GM18867 (cell line): ENCODE data around the gene HBZ.
"Not testable (repeated sequence)": the region's sequence is repeated elsewhere in the genome, so short reads cannot be mapped to it uniquely, and the experiment has no call there.

ENCODE experiments used
- ATAC-seq: cut with Tn5 transposase; IDR thresholded peaks from one replicate; pipeline ENCODE4 v1.9.1; 2021; ENCODE audit warnings: mild to moderate bottlenecking, moderate library complexity; ENCODE audit not compliant: unreplicated experiment

Gene HBZ

GRCh38 chr16:152141-153128, at the start of gene HBZ:
Gene HBZ (plus strand): TSS chr16:152644. CDS start chr16:152910, 266 bp downstream.
- ATAC-seq = no peak

DNA sequence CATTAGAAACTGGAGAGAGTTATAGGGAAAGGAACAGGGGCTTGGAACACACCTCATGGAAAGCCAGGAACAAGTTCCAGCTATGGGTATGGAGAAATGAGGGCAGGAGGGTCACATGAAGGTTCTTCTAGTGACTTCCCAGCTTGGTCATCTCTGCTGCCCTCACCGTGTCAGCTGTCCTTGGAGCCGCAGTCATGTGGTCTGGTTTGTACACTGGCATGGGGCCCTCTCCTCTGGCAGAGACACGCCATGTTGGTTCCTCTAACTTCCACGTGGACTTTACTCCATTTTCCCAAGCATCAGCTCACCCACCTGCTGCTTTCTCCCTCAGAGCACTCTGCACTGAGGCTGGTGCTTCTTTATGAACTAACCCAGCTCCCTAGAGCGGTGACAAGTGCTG, 48.1 kb upstream of the HBZ start:
- ATAC-seq = no peak

DNA sequence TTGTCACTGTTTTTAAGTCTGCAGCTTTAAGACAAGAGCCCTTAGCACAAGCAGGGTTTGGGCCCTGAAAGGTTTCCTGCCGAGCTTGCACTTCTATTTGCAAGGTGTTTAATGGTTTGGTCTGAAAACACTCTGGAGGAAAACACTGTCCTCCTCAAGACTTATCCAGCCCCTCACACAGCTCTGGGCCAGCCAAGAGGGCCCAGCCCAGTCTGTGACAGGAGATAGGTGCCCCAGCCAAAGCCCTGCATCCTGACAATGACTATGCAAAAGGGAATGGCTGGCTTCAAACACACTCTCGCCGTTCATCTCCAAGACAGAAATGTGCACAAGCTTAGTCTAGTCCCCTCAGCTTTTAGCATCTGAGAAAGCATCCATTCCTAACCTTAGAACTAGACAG, 47.5 kb upstream of the HBZ start:
- ATAC-seq = no peak

DNA sequence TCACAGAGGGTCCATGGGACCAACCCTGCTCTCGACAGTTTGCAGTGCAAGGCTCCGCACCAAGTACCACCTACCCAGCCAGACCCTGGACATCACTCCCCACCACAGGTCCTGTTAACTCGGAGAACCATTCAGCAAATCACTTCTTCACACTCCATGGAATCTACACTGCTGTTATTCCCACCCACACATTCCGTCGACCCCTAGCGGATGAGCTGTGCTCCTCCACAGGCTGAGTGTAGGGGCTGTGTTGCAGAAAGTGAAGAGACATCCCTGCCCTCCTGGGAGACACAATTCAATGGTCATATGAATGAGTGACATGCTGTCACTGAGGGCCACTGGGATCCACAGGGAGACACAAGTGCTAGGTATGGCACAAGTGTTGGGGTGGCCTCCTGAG, 46.9 kb upstream of the HBZ start:
- ATAC-seq = no peak

- ATAC-seq = no peak
Measured at GRCh38 chr16:106623-107324, 45.7 kb upstream of the HBZ start.

DNA sequence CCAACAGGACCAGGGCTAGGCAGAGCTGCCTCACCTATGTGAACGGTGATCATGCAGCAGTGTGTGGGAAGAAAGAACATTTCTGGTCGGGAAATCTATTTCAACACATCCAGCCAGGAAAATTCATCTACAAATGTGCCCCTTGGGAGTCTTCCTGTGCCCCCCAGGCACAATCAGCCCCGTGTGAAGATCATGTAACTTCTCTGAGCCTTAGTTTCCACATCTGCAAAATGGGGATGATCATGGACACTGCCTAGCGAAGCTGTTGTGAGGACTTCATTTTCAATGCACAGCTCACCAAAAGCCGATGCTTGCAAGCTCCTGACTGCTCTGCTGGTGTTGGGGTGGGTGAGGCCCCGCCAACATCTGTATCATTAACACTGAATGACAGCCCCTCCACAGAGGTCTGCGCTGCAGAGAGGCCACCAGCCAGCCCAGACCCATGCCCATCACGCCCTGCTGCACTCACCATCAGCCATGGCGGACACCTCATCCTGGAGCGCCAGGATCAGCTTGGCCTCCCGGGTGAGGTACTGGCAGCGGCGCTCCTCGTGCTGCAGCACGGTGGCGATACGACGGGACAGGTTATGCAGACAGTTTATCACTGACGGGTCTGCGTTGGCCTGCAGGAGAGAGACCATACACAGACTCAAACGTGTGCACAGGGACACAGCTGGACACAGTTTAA, 40.1 kb upstream of the HBZ start:
- ATAC-seq = no peak

DNA sequence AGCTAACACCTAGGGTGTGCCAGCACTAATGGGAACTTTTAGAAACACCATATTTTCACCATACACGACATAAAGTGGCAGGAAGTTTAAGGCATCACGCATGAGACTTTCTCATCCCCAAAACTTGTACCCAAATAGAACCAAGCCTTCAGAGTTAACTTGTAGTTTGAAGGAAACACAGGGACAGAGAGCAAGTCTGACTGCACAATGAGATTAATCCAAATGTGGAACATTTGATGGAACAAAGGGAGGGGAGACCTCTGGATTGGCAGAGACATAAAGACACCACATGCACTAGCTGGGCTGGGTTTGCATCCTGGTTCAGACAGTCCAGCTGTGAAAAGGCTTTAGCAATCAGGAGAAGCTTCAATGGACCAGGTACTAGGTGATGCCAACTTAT, 38.1 kb upstream of the HBZ start:
- no peak for ATAC-seq

DNA sequence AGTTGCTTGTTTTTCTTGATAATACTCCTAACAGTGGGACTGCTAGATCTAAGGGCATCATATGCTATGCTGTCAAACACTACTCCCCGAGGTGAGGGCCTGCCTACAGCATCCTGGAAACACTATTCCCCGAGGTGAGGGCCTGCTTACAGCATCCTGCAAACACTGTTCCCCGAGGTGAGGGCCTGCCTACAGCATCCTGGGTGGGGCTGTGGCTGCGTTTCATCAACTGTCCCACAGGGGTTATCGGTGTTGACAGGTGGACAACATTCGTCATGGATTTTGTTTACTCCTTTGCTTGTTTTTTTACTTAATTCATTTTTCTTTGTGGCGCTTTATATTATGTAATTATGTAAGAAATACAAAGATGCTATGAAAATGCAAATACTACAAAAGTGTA, 36.4 kb upstream of the HBZ start:
- ATAC-seq = no peak

- no peak for ATAC-seq
Measured at GRCh38 chr16:117379-118365, 34.8 kb upstream of the HBZ start.

DNA sequence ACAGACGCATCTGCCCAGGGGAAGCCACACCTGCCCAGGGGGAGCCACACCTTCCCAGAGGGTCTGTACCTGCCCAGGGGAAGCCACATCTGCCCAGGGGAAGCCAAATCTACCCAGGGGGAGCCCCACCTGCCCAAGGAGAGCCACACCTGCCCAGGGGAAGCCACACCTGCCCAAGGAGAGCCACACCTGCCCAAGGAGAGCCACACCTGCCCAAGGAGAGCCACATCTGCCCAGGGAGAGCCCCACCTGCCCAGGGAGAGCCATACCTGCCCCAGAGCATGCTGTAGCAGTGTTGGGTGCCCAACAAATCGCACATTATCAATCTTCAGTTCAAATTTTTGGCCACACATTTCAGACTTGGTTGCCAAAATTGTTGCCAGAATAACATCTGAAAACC, 33.6 kb upstream of the HBZ start:
- no peak for ATAC-seq

- no peak for ATAC-seq
Measured at GRCh38 chr16:119295-119694, 33.1 kb upstream of the HBZ start.

DNA sequence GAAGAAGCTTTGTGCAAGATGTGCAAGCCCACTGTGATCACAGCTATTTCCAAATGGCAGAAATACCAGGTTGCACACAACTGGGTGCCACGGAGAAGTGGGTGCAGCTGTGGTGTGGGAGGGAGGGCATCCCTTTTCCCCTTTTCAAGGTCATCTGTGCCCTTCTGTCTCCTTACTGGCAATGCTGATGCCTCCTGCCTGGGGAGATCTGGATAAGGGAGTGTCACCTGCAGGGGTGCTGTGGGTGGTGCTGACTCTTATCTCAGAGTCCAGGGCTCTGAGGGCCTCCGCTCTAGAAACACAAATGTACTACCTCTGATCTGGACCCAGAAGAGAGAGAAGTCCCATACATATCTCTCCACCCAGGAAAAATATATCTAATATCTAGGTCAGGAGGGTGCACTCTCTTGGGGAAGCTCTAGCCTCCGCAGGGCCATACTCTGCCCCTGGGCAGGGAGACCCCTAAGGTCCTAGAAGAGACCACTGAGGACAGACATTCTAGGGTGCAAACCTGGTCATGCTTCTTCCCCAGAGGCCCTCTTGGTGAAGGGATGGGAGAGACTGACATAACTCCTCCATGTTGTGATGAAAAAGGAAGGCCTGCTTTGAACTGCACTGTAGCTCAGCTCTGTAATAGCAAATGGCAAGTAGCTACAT, 32.5 kb upstream of the HBZ start:
- no peak for ATAC-seq

- ATAC-seq = no peak
Measured at GRCh38 chr16:120756-121155, 31.7 kb upstream of the HBZ start.

GRCh38 chr16:122361-122760, 30.1 kb upstream of the HBZ start:
- ATAC-seq = no peak

DNA sequence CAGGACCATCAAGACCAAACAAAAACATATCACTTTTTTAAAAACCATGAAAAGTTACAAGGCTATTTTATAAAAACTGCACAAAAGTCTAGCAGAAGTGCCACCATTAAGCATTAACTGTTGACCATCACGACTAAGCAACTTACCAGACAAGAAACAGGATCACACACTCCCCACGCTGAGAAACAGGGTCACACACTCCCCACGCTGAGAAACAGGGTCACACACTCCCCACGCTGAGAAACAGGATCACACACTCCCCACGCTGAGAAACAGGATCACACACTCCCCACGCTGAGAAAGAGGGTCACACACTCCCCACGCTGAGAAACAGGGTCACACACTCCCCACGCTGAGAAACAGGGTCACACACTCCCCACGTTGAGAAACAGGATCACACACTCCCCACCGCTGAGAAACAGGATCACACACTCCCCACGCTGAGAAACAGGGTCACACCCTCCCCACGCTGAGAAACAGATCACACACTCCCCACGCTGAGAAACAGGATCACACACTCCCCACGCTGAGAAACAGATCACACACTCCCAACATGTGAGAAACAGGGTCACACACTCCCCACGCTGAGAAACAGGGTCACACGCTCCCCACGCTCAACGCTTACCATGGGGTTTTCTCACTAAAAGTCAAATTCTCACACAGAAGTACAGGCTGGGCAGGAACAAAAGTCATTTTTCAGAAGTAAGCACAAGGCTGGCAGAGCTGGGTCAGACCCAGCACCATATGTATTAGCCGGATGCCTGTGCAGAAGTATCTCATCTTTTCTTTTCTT, 28.7 kb upstream of the HBZ start:
- ATAC-seq = not testable (repeated sequence)

DNA sequence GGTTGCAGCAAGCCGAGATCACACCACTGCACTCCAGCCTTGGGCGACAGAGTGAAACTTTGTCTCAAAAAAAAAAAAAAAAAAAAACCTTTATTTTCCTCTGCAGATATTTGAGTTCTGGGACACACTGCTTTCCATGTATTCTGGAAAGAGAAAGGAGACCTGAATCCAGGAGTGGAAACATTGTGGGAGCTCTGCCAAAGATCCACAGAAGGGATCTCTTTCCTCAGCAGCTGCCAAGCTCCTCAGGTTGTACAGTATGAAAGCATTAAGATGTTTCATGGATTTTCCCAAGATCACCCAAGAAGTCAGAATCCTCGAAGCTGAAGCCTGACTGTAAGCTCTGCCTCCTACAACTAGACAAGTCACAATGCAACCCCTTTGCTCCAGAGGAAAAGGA, 27.4 kb upstream of the HBZ start:
- no peak for ATAC-seq

DNA sequence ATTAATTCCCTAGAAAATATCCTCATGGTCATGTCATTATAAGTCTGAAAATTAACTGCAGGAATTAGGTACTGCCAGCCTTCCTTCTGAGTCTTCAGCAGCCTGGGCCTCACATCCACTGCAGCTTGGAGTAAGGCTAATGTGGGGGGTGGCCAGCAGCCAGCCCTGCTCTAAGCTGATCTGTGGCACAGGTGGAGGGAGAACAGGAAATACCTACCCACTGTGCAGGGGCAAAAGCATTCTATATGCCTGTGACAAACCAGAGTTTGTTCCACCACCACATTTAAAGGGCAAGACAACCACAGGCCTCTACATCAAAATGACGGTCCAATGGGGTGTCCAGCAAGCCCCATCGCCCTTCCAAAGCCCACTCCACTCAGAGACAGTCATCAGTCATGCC, 23.4 kb upstream of the HBZ start:
- no peak for ATAC-seq

DNA sequence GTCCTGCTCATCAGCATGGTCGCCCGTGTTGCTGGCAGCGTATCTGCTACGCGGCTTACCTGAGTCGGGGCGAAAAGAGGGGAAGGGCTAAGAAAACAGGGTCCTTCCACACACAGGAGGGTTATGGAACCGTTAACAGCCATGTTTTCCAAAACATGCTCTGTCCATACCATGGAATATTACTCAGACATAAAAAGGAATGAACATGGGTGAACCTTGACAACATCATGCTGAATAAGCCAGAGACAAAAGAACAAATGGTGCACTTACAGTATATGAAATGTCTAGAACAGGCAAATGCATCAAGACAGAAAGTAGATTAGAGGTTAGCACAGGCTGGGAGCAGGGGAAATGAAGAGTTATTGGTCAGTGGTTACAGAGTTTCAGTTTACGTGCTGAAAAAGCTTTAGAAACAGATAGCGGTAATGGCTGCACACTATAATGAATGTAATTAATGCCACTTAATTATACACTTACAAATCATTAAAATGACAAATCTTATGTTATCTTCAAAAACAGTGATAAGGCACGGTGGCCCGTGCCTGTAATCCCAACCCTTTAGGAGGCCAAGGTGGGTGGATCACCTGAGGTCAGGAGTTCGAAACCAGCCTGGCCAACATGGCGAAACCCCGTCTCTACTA, 21.8 kb upstream of the HBZ start:
- ATAC-seq = no peak

GRCh38 chr16:132120-132519, 20.3 kb upstream of the HBZ start:
- ATAC-seq = no peak
